Astrocyte (in vitro differentiated cells and primary cell): ENCODE results near the gene ARHGAP20.

Source experiments
- EZH2 ChIP-seq: IDR thresholded peaks from 2 replicates; pipeline ENCODE4 v1.6.1; 2012; ENCODE audit warnings: mild to moderate bottlenecking, low read length, inconsistent platforms; ENCODE audit not compliant: insufficient read depth
- TF ChIP-seq, protein P1 (sequence below): IDR thresholded peaks from 2 replicates; pipeline ENCODE4 v1.5.1; 2011; ENCODE audit warnings: low read depth, mild to moderate bottlenecking, inconsistent platforms, low read length, moderate library complexity; ENCODE audit not compliant: insufficient read depth

- TF ChIP-seq, protein P1, sequence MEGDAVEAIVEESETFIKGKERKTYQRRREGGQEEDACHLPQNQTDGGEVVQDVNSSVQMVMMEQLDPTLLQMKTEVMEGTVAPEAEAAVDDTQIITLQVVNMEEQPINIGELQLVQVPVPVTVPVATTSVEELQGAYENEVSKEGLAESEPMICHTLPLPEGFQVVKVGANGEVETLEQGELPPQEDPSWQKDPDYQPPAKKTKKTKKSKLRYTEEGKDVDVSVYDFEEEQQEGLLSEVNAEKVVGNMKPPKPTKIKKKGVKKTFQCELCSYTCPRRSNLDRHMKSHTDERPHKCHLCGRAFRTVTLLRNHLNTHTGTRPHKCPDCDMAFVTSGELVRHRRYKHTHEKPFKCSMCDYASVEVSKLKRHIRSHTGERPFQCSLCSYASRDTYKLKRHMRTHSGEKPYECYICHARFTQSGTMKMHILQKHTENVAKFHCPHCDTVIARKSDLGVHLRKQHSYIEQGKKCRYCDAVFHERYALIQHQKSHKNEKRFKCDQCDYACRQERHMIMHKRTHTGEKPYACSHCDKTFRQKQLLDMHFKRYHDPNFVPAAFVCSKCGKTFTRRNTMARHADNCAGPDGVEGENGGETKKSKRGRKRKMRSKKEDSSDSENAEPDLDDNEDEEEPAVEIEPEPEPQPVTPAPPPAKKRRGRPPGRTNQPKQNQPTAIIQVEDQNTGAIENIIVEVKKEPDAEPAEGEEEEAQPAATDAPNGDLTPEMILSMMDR, result no peak
- no peak for TF ChIP-seq EZH2
Measured at GRCh38 chr11:110621826-110622225, 90.4 kb downstream of the ARHGAP20 start.
